Peyer's patch (tissue), 4 donors: ENCODE data around the gene DPH2.

Experiments used
- CTCF ChIP-seq, 6 experiments: fragments of 450-650 bp in 4 of 6; fragments of 200-600 bp in 2 of 6; sonication (generic) in 1 of 6; IDR thresholded peaks; one replicate each; pipeline ENCODE4 v1.5.1; 2017 to 2019; ENCODE audit warnings: antibody characterized with exemption in 6 of 6, mild to moderate bottlenecking in 3 of 6, moderate library complexity in 1 of 6
- POLR2A ChIP-seq, 2 donors: fragments of 450-650 bp; IDR thresholded peaks; one replicate each; pipeline ENCODE4 v1.5.1; 2017; ENCODE audit warnings: antibody characterized with exemption in 2 of 2, mild to moderate bottlenecking in 2 of 2, moderate library complexity in 2 of 2

GRCh38 chr1:43999455-43999854, 29.6 kb downstream of the DPH2 start:
- TF ChIP-seq CTCF (IDR thresholded peaks at IDR 0.05) (no peak), POLR2A (IDR thresholded peaks at IDR 0.05) (no peak)
